BJ (cell line): ENCODE data around the gene LOXHD1. TPM values are rescaled to one million over a fixed set of nuclear protein-coding genes. Genes with fewer than 3 reads are reported as not detected.

Experiments used
- CTCF ChIA-PET: fragments of 350-600 bp; formaldehyde crosslinking; extraction: SDS; loops from one replicate; lab custom pipeline; 2021; ENCODE audit warnings: antibody characterized with exemption, inconsistent platforms; lab: Yijun Ruan, JAX
- POLR2A ChIA-PET: fragments of 300-600 bp; sonication (Branson Sonifier 250); formaldehyde crosslinking; extraction: SDS; loops from one replicate; lab custom pipeline; 2021; ENCODE audit warnings: antibody characterized with exemption; lab: Charles Lee
- DNase-seq: peaks from one replicate; pipeline ENCODE4 v3.0.0-alpha.2; 2011; ENCODE audit warnings: low read depth
- H3K27me3 ChIP-seq: 2 replicates; pipeline ENCODE4 v1.6.0; 2011; ENCODE audit warnings: low read length; ENCODE audit not compliant: control insufficient read depth, insufficient read depth
- H3K36me3 ChIP-seq: 2 replicates; pipeline ENCODE4 v1.5.1; 2011; ENCODE audit warnings: low read length; ENCODE audit not compliant: control insufficient read depth, insufficient read depth
- H3K4me3 ChIP-seq: 2 replicates; pipeline ENCODE4 v1.5.1; 2011; ENCODE audit warnings: low read depth, mild to moderate bottlenecking, control low read depth, low read length
- CTCF ChIP-seq: IDR thresholded peaks from 2 replicates; pipeline ENCODE4 v1.5.1; 2011; ENCODE audit warnings: low read depth, mild to moderate bottlenecking, control low read depth, inconsistent platforms, low read length, moderate library complexity; ENCODE audit not compliant: insufficient read depth
- polyA plus RNA-seq: library from polyadenylated mRNA; depleted of rRNA; stranded (reverse); fragments of >200 nt; gene quantifications from 2 replicates; pipeline ENCODE4 v1.2.3, GENCODE V29; 2011

Gene LOXHD1
- polyA plus RNA-seq, 1 experiment, result not detected

- TF ChIP-seq CTCF, result no peak
- ChIA-PET POLR2A (no interaction called here), CTCF (interaction anchor here (1.2 to 1.5 kb wide), 2 partner anchors 9 to 371 kb away, joined by 4 to 6 read pairs; no protein-coding TSS in a partner anchor)
- H3K27me3 ChIP-seq, result peaks cover 5% of the 10 kb centered on the region; the same call in 1 of the 2 replicates
- no peak for DNase-seq
- no peak overlapping the region for H3K4me3 ChIP-seq
- no peaks in the 10 kb centered on the region for H3K36me3 ChIP-seq
Observed at GRCh38 chr18:46652372-46652771, 4.6 kb downstream of the LOXHD1 start.

- Histone ChIP-seq H3K27me3 (peaks cover 4% of the 10 kb centered on the region; the same call in 1 of the 2 replicates), H3K4me3 (no peak overlapping the region), H3K36me3 (no peaks in the 10 kb centered on the region)
- no peak for DNase-seq
- TF ChIP-seq CTCF, result no peak
- CTCF ChIA-PET, result interaction anchor here (0.5 to 1.5 kb wide), 3 partner anchors 12 to 547 kb away, joined by 3 to 6 read pairs (median 3); no protein-coding TSS in a partner anchor
- POLR2A ChIA-PET, result no interaction called here
Observed at GRCh38 chr18:46650681-46651080, 6.3 kb downstream of the LOXHD1 start.

DNA sequence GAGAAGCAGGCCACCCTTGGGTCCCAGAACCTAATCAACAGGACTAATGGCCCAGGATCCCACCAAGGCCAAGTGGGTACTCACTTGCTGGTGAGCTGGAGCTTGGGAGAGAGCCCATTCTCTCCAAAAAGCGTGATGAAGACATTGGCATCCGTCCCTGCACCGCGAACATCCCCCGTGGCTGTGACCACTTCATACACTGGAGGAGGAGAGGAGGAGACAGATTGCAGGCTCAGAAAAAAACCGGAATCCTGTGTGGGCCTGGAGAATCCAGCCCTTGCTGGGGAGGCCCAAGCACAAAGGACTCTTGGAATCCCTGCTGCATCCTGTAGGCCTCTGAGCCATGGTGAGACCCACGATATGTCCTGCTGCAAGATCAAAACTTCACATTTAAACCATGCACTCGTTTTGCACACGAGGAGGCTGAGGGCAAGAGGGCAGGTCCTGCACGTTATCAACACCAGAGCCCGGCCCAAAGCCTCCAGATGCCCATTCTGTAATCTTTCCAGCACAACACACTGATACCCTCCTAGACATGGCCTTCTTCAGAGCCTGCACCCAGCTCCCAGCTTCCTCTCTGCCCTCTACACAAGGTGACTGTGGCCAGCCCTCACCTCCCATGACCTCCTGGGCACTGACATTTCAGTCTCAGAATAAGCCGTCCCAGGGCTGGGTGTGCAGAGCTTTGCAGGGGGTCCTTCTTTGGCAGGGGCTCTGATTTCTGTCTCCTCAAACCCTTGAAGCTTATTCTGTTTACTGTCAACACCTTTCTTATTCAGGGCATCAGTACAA is 7.8 kb downstream of the LOXHD1 start:
- no peak for TF ChIP-seq CTCF
- CTCF ChIA-PET, result interaction anchor here (0.6 to 3.9 kb wide), 2 partner anchors 9 to 476 kb away, joined by 3 to 22 read pairs; partner anchors contain the start of gene LOXHD1
- POLR2A ChIA-PET, result no interaction called here

GRCh38 chr18:46646468-46646867 is 10.6 kb downstream of the LOXHD1 start:
- peaks cover 2% of the 10 kb centered on the region; the same call in 1 of the 2 replicates for H3K27me3 ChIP-seq
- ChIA-PET POLR2A (no interaction called here), CTCF (interaction anchor here (3.9 kb wide), 1 partner anchor 12 kb away, joined by 22 read pairs; the partner anchor contains the start of gene LOXHD1)
- no peaks in the 10 kb centered on the region for H3K36me3 ChIP-seq
- no peak overlapping the region for H3K4me3 ChIP-seq
- DNase-seq, result no peak
- TF ChIP-seq CTCF, result no peak

More for the DNA sequence above, 7.8 kb downstream of the LOXHD1 start:
- no peak for DNase-seq
- Histone ChIP-seq H3K36me3 (no peaks in the 10 kb centered on the region), H3K4me3 (no peak overlapping the region), H3K27me3 (peaks cover 2% of the 10 kb centered on the region; the same call in 1 of the 2 replicates)

DNA sequence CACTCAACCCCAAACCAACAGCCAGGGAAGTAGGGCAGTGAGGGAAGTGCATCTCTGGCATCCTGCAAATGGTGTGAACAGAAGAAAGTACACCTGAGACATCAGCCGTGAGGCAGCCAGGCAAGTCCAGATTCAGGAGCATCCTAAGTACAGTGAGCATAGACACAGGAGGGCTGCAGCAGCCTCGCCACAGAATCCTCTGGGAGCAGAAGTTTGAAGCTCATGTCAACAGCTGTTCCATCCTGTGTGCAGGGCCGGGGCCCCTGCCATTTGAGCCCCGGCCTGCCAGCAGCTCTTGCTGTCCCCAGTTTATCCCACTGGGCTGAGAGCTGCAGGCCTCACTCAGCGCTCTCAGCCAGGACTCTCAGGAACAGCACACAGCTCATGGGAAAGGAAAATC is 14.5 kb downstream of the LOXHD1 start:
- DNase-seq, result no peak
- Histone ChIP-seq H3K27me3 (peaks cover 2% of the 10 kb centered on the region; the same call in 1 of the 2 replicates), H3K36me3 (no peaks in the 10 kb centered on the region), H3K4me3 (no peak overlapping the region)
- CTCF ChIA-PET, result no interaction called here
- TF ChIP-seq CTCF, result no peak
- POLR2A ChIA-PET, result no interaction called here
